Tibial nerve (tissue), 4 donors: ENCODE measurements around the gene KDM2B. TPM values are rescaled to one million over a fixed set of nuclear protein-coding genes. Genes with fewer than 3 reads are reported as not detected.

Experiments
- DNase-seq, 2 donors: peaks; one replicate each; pipeline ENCODE4 v3.0.0-alpha.2; 2019; ENCODE audit warnings: low spot score in 2 of 2
- H3K27ac ChIP-seq, 4 donors: fragments of 200-600 bp; sonication (generic) in 3 of 4; one replicate each; pipeline ENCODE4 v1.5.1; 2017 to 2019; ENCODE audit warnings: mild to moderate bottlenecking in 1 of 4
- H3K27me3 ChIP-seq, 2 donors: fragments of 200-600 bp; sonication (generic) in 1 of 2; one replicate each; pipeline versions ENCODE4 v1.5.1 to v1.6.0; 2017 to 2019
- H3K36me3 ChIP-seq, 3 donors: fragments of 200-600 bp; sonication (generic); one replicate each; pipeline ENCODE4 v1.5.1; 2018 to 2019
- H3K4me1 ChIP-seq, 4 donors: fragments of 200-600 bp; sonication (generic) in 3 of 4; one replicate each; pipeline ENCODE4 v1.5.1; 2017 to 2019
- H3K4me3 ChIP-seq, 4 donors: fragments of 200-600 bp; sonication (generic) in 3 of 4; one replicate each; pipeline ENCODE4 v1.5.1; 2017 to 2019; ENCODE audit warnings: mild to moderate bottlenecking in 1 of 4, moderate library complexity in 1 of 4
- H3K9me3 ChIP-seq, 4 donors: fragments of 200-600 bp; sonication (generic) in 3 of 4; one replicate each; pipeline ENCODE4 v1.5.1; 2017 to 2019
- EP300 ChIP-seq, 2 donors: sonication (generic); formaldehyde crosslinking; IDR thresholded peaks; one replicate each; pipeline ENCODE4 v1.6.1; 2017; ENCODE audit warnings: antibody characterized with exemption in 2 of 2, mild to moderate bottlenecking in 1 of 2
- POLR2A ChIP-seq, 2 donors: fragments of 450-650 bp; IDR thresholded peaks; one replicate each; pipeline ENCODE4 v1.6.1; 2017; ENCODE audit warnings: antibody characterized with exemption in 2 of 2, mild to moderate bottlenecking in 2 of 2, moderate library complexity in 2 of 2
- WGBS, 2 donors: methylation state at CpG; one replicate each; pipeline ENCODE4 v1.1.5; 2018; 5-methylcytosine and 5-hydroxymethylcytosine counted together
- small RNA-seq: library from RNA; depleted of rRNA; stranded (forward); fragments of <200 nt; gene quantifications from one replicate; pipeline ENCODE3, GENCODE V24; 2016
- total RNA-seq, 4 donors: library from RNA; depleted of rRNA; stranded (reverse); fragments of >200 nt; gene quantifications; one replicate each; pipeline ENCODE4 v1.1.0, GENCODE V29; 2016
- TF ChIP-seq, protein P1 (sequence below), 5 experiments: fragments of 200-600 bp in 3 of 5; fragments of 450-650 bp in 2 of 5; sonication (generic) in 3 of 5; IDR thresholded peaks; one replicate each; pipeline ENCODE4 v1.5.1; 2016 to 2019; ENCODE audit warnings: antibody characterized with exemption in 5 of 5, mild to moderate bottlenecking in 3 of 5, moderate library complexity in 2 of 5

KDM2B gene
- total RNA-seq, 4 donors from 2014 or later = 15.5 to 32.2 (median 20.8) TPM

DNA sequence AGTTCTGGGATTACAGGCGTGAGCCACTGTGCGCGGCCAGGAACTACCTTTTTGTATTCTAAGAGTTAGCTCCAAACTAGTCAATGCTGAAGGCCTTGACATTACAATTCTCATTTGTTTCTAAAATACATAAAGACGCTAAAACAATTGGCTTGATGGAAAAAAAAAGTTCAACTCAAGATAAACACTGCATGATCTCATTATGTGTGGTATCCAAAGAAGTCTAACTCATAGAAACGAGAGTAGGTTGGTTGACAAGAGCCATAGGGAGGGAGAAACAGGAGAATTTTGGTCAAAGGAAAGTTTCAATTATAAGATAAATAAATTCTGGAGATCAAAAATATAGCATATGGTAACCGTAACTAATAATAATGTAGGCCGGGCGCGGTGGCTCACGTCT, 200.9 kb downstream of the KDM2B start:
- no peak for DNase-seq
- 84 to 89% methylated on average over 10 of the region's 10 CpGs for WGBS, 2 donors
- TF ChIP-seq EP300 (IDR thresholded peaks at IDR 0.05) = no peak
- no peak for TF ChIP-seq POLR2A (IDR thresholded peaks at IDR 0.05)
- TF ChIP-seq, protein P1, sequence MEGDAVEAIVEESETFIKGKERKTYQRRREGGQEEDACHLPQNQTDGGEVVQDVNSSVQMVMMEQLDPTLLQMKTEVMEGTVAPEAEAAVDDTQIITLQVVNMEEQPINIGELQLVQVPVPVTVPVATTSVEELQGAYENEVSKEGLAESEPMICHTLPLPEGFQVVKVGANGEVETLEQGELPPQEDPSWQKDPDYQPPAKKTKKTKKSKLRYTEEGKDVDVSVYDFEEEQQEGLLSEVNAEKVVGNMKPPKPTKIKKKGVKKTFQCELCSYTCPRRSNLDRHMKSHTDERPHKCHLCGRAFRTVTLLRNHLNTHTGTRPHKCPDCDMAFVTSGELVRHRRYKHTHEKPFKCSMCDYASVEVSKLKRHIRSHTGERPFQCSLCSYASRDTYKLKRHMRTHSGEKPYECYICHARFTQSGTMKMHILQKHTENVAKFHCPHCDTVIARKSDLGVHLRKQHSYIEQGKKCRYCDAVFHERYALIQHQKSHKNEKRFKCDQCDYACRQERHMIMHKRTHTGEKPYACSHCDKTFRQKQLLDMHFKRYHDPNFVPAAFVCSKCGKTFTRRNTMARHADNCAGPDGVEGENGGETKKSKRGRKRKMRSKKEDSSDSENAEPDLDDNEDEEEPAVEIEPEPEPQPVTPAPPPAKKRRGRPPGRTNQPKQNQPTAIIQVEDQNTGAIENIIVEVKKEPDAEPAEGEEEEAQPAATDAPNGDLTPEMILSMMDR (IDR thresholded peaks at IDR 0.05) = no peak

More for the DNA sequence above, 200.9 kb downstream of the KDM2B start:
- Histone ChIP-seq H3K36me3 (no peaks in the 10 kb centered on the region), H3K27ac (no peak overlapping the region), H3K4me3 (no peak overlapping the region), H3K9me3 (no peaks in the 10 kb centered on the region), H3K27me3 (no peaks in the 10 kb centered on the region), H3K4me1 (no peaks in the 10 kb centered on the region)

Small RNA genes lying within 50 kb of the gene (small RNA-seq; reads per million reads assigned to genes)
- not detected for gene RNU6-1004P

Other genes starting within 250 kb of the KDM2B start
- gene ANAPC5, start 228.6 kb downstream of the KDM2B start, total RNA-seq = 100 to 1,000 TPM; 103 to 170 (median 139) TPM
- gene RNF34, start 180.9 kb downstream of the KDM2B start, total RNA-seq = 10 to 100 TPM; 39.8 to 44.7 (median 41.6) TPM
- 10 to 100 TPM in 3 of 4 donors, 1 to 10 TPM in 1; 5.9 to 13.2 (median 10.4) TPM for gene ORAI1, start 45.5 kb upstream of the KDM2B start, total RNA-seq
- gene MORN3, start 88.6 kb upstream of the KDM2B start, total RNA-seq = under 1 TPM in 1 of 4 donors, not detected in 3; under 0.01 TPM
- 10 to 100 TPM; 10.1 to 13.9 (median 11.5) TPM for gene TMEM120B, start 131.7 kb upstream of the KDM2B start, total RNA-seq
- 10 to 100 TPM; 14.1 to 24.3 (median 18.1) TPM for gene RHOF, start 212.7 kb upstream of the KDM2B start, total RNA-seq
- gene SETD1B, start 223.0 kb upstream of the KDM2B start, total RNA-seq = 10 to 100 TPM in 3 of 4 donors, 1 to 10 TPM in 1; 9.4 to 18.3 (median 12.2) TPM